KG1 (cell line): ENCODE data around the gene PRH1.

ENCODE experiments used
- DNase-seq: peaks from one replicate; lab custom pipeline; 2025; lab: John Stamatoyannopoulos, UW

Gene PRH1

DNA sequence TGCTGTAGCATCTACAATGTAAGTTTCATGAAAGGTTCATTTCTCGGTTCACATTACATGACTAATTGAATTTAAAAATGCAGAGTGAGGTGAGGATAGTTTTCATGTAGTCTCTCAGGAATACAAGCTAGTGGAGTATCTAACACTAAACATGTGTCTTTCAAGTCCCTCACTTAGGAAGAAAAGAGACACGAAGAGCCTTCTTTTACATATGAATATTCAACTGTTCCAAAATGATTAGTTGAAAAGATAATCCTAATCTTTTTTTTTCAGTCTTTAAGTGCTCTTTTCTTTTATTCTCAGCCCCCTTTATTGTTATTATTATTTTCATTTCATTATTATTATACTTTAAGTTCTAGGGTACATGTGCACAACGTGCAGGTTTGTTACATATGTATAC lies 45.6 kb downstream of the PRH1 start:
- no peak for DNase-seq
